ENCODE measurements around the gene C11orf97. TPM values are rescaled to one million over a fixed set of nuclear protein-coding genes. Genes with fewer than 3 reads are reported as not detected.
A peak's percentile ranks its signal among the peaks of the same experiment; 100 is the strongest.

The C11orf97 gene
- total and polyA plus RNA-seq, 10 donors = 0.11 TPM; not detected in 9

GRCh38 chr11:94544646-94545263, 32.5 kb downstream of the C11orf97 start:
- peak; percentile 88 for DNase-seq
- TF ChIP-seq CTCF (IDR thresholded peaks at IDR 0.05 in 8 of 11, conservative IDR thresholded peaks at IDR 0.05 in 3 of 11) (no peak), POLR2AphosphoS5 (IDR thresholded peaks at IDR 0.05) (no peak), POLR2A (IDR thresholded peaks at IDR 0.05) (no peak)
- Histone ChIP-seq H3K4me3 (peak overlapping the region; percentile 57 to 93 (median 72)), H3K4me1 (peaks cover 21 to 68% (median 59%) of the 10 kb centered on the region in 6 donors), H3K27me3 (replicated peaks in 1 of 7) (no peaks in the 10 kb centered on the region), H3K9me3 (no peaks in the 10 kb centered on the region), H3K27ac (peak overlapping the region; percentile 87 to 99 (median 94)), H3K36me3 (no peaks in the 10 kb centered on the region)
- intact Hi-C loops (cut with DNase I; ENCODE audit: low total_unique reads) = no loop called here
- WGBS, 5 donors = 12 to 38% (median 21%) methylated on average over 24 to 59 of the region's 59 CpGs

DNA sequence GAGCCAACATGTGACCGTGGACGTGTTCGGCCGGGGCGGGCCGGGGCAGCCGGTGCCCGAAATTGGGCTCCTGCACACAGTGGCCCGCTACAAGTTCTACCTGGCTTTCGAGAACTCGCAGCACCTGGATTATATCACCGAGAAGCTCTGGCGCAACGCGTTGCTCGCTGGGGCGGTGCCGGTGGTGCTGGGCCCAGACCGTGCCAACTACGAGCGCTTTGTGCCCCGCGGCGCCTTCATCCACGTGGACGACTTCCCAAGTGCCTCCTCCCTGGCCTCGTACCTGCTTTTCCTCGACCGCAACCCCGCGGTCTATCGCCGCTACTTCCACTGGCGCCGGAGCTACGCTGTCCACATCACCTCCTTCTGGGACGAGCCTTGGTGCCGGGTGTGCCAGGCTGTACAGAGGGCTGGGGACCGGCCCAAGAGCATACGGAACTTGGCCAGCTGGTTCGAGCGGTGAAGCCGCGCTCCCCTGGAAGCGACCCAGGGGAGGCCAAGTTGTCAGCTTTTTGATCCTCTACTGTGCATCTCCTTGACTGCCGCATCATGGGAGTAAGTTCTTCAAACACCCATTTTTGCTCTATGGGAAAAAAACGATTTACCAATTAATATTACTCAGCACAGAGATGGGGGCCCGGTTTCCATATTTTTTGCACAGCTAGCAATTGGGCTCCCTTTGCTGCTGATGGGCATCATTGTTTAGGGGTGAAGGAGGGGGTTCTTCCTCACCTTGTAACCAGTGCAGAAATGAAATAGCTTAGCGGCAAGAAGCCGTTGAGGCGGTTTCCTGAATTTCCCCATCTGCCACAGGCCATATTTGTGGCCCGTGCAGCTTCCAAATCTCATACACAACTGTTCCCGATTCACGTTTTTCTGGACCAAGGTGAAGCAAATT, 33.3 kb downstream of the C11orf97 start:
- H3K36me3 ChIP-seq = no peaks in the 10 kb centered on the region
- intact Hi-C loops (cut with DNase I; ENCODE audit: low total_unique reads) = no loop called here
- H3K4me1 ChIP-seq = peaks cover 21 to 76% (median 62%) of the 10 kb centered on the region in 6 donors
- WGBS, 5 donors = 41 to 66% (median 60%) methylated on average over 39 to 54 of the region's 54 CpGs
- H3K27me3 ChIP-seq (replicated peaks in 1 of 7) = no peaks in the 10 kb centered on the region
- peak overlapping the region; percentile 57 to 93 (median 72) for H3K4me3 ChIP-seq
- peak; percentile 86 for DNase-seq
- no peaks in the 10 kb centered on the region for H3K9me3 ChIP-seq
- peak overlapping the region in 6 of 8 donors; percentile 87 to 99 (median 94) for H3K27ac ChIP-seq
- TF ChIP-seq POLR2A (IDR thresholded peaks at IDR 0.05) (no peak), CTCF (IDR thresholded peaks at IDR 0.05 in 8 of 11, conservative IDR thresholded peaks at IDR 0.05 in 3 of 11) (no peak), POLR2AphosphoS5 (IDR thresholded peaks at IDR 0.05) (peak in 1 of 3 donors; percentile 38)

DNA sequence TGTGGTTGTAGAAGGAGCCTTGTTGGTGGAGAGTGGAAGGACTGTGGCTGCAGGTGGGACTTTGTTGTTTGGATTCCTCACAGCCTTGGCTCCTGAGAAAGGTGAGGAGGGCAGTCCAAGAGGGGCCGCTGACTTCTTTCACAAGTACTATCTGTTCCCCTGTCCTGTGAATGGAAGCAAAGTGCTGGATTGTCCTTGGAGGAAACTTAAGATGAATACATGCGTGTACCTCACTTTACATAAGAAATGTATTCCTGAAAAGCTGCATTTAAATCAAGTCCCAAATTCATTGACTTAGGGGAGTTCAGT, 33.9 kb downstream of the C11orf97 start:
- H3K4me1 ChIP-seq = peaks cover 21 to 82% (median 63%) of the 10 kb centered on the region in 6 donors
- no peaks in the 10 kb centered on the region for H3K27me3 ChIP-seq (replicated peaks in 1 of 7)
- DNase-seq = no peak
- H3K27ac ChIP-seq = peak overlapping the region in 5 of 8 donors; percentile 92 to 99 (median 94)
- H3K36me3 ChIP-seq = no peaks in the 10 kb centered on the region
- TF ChIP-seq POLR2AphosphoS5 (IDR thresholded peaks at IDR 0.05) (no peak), CTCF (IDR thresholded peaks at IDR 0.05 in 8 of 11, conservative IDR thresholded peaks at IDR 0.05 in 3 of 11) (no peak)
- H3K4me3 ChIP-seq = peak overlapping the region in 6 of 8 donors; percentile 57 to 93 (median 72)
- intact Hi-C loops (cut with DNase I; ENCODE audit: low total_unique reads) = no loop called here
- WGBS, 5 donors = 55 to 85% (median 69%) methylated on average over 2 of the region's 2 CpGs
- H3K9me3 ChIP-seq = no peaks in the 10 kb centered on the region

DNA sequence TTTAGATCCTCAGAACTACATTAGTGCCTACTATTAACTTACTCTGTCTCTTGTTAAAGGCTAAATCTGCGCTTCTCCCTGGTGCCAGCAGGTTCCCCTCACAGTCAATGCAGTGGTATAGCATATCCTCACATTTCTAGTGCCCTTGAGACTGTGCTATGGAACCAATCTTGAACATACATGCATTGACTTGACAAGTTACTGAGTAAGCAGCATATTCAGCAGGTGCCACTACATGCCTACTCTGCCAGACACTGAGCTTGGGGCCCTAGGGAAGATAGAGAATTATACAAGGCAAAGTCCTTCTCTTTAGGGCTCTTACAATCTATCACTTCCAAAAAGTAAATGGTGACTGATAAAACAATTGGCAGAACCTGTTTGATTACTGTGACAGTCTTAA, 34.6 kb downstream of the C11orf97 start:
- DNase-seq = no peak
- peaks cover 21 to 90% (median 63%) of the 10 kb centered on the region in 6 donors for H3K4me1 ChIP-seq
- no peaks in the 10 kb centered on the region for H3K9me3 ChIP-seq
- no peak for TF ChIP-seq POLR2AphosphoS5 (IDR thresholded peaks at IDR 0.05)
- no peak for TF ChIP-seq POLR2A (IDR thresholded peaks at IDR 0.05)
- no peak for TF ChIP-seq CTCF (IDR thresholded peaks at IDR 0.05 in 8 of 11, conservative IDR thresholded peaks at IDR 0.05 in 3 of 11)
- H3K36me3 ChIP-seq = no peaks in the 10 kb centered on the region
- H3K27ac ChIP-seq = peak overlapping the region in 3 of 8 donors; percentile 20 to 99 (median 94)
- peak overlapping the region in 4 of 8 donors; percentile 63 to 93 (median 72) for H3K4me3 ChIP-seq
- 64 to 91% (median 81%) methylated on average over 1 of the region's 1 CpG for WGBS, 5 donors
- no peaks in the 10 kb centered on the region for H3K27me3 ChIP-seq (replicated peaks in 1 of 7)
- intact Hi-C loops (cut with DNase I; ENCODE audit: low total_unique reads) = no loop called here

Data from spleen (tissue), 11 donors.